ENCODE data around the gene BOLA3.
"Not testable (repeated sequence)": the region's sequence is repeated elsewhere in the genome, so short reads cannot be mapped to it uniquely, and the experiment has no call there.

The BOLA3 gene

GRCh38 chr2:74099835-74100234, 47.9 kb downstream of the BOLA3 start:
- Histone ChIP-seq H3K4me1 (ENCODE audit: insufficient read depth, low read length) (no peaks in the 10 kb centered on the region), H3K9ac (ENCODE audit: low read length) (no peak overlapping the region), H3K36me3 (ENCODE audit: insufficient read depth, low read length) (peaks cover 9% of the 10 kb centered on the region), H3K27ac (ENCODE audit: low read depth, low read length) (no peak overlapping the region), H3K4me3 (ENCODE audit: low read depth in 1 of 2, low read length in 2 of 2) (no peak overlapping the region), H3K9me3 (ENCODE audit: low read length) (no peaks in the 10 kb centered on the region), H3K27me3 (ENCODE audit: control insufficient read depth in 1 of 2, insufficient read depth in 2 of 2, low read length in 2 of 2) (no peaks in the 10 kb centered on the region)

GRCh38 chr2:74099271-74099670, 48.4 kb downstream of the BOLA3 start:
- peaks cover 9% of the 10 kb centered on the region for H3K36me3 ChIP-seq (ENCODE audit: insufficient read depth, low read length)

GRCh38 chr2:74097574-74097973, 50.1 kb downstream of the BOLA3 start:
- peaks cover 16% of the 10 kb centered on the region for H3K36me3 ChIP-seq (ENCODE audit: insufficient read depth, low read length)
- no peaks in the 10 kb centered on the region for H3K9me3 ChIP-seq (ENCODE audit: low read length)
- no peaks in the 10 kb centered on the region for H3K27me3 ChIP-seq (ENCODE audit: control insufficient read depth in 1 of 2, insufficient read depth in 2 of 2, low read length in 2 of 2)
- H3K4me1 ChIP-seq (ENCODE audit: insufficient read depth, low read length): no peaks in the 10 kb centered on the region
- no peak overlapping the region for H3K27ac ChIP-seq (ENCODE audit: low read depth, low read length)
- H3K4me3 ChIP-seq (ENCODE audit: low read depth in 1 of 2, low read length in 2 of 2): no peak overlapping the region
- no peak overlapping the region for H3K9ac ChIP-seq (ENCODE audit: low read length)

More at GRCh38 chr2:74099271-74099670, 48.4 kb downstream of the BOLA3 start:
- H3K9me3 ChIP-seq (ENCODE audit: low read length): no peaks in the 10 kb centered on the region
- no peaks in the 10 kb centered on the region for H3K27me3 ChIP-seq (ENCODE audit: control insufficient read depth in 1 of 2, insufficient read depth in 2 of 2, low read length in 2 of 2)
- no peak overlapping the region for H3K27ac ChIP-seq (ENCODE audit: low read depth, low read length)
- H3K9ac ChIP-seq (ENCODE audit: low read length): no peak overlapping the region
- no peak overlapping the region for H3K4me3 ChIP-seq (ENCODE audit: low read depth in 1 of 2, low read length in 2 of 2)
- no peaks in the 10 kb centered on the region for H3K4me1 ChIP-seq (ENCODE audit: insufficient read depth, low read length)

DNA sequence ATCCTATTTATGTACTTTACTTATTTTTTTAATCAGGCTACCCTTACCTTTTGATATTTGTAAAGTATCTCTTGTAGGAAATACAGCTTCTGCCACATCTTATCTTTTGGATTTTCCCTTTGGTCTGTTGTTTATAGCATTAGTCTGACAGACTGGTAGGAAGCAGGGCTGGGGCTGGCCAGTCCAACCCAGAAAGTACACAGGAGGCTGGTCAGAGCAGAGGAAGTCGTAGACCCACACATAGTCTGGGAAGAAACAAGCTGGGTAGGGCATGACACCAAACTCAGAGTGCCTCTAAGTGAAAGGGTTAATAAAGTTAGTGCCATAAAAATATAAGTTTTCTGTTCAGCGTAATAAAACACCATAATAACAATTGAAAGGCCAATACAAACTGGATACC, 51.7 kb downstream of the BOLA3 start:
- no peaks in the 10 kb centered on the region for H3K27me3 ChIP-seq (ENCODE audit: control insufficient read depth in 1 of 2, insufficient read depth in 2 of 2, low read length in 2 of 2)
- H3K4me1 ChIP-seq (ENCODE audit: insufficient read depth, low read length): no peaks in the 10 kb centered on the region
- no peak overlapping the region for H3K4me3 ChIP-seq (ENCODE audit: low read depth in 1 of 2, low read length in 2 of 2)
- H3K9me3 ChIP-seq (ENCODE audit: low read length): no peaks in the 10 kb centered on the region
- H3K9ac ChIP-seq (ENCODE audit: low read length): no peak overlapping the region
- H3K27ac ChIP-seq (ENCODE audit: low read depth, low read length): no peak overlapping the region
- H3K36me3 ChIP-seq (ENCODE audit: insufficient read depth, low read length): peaks cover 23% of the 10 kb centered on the region

DNA sequence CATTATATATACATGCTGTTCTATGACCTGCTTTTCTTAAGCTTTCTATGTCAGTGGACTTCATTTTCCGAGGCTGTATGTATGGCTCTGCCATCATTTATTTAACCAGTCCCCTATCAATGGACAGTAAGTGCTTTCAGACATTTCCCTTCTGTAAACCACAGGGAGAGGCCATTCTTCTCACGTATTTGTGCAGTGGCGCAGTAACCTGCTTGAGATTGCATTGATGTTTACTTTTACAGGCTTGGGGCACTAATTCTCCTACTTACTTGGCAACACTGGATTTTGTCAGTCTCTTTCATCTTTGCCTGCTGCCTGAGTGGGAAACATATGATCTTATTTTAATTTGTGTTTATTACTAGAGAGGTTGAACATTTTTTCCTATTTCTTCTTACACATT, 52.1 kb downstream of the BOLA3 start:
- H3K27me3 ChIP-seq (ENCODE audit: control insufficient read depth in 1 of 2, insufficient read depth in 2 of 2, low read length in 2 of 2): no peaks in the 10 kb centered on the region
- H3K27ac ChIP-seq (ENCODE audit: low read depth, low read length): no peak overlapping the region
- peaks cover 19% of the 10 kb centered on the region for H3K36me3 ChIP-seq (ENCODE audit: insufficient read depth, low read length)
- H3K4me1 ChIP-seq (ENCODE audit: insufficient read depth, low read length): no peaks in the 10 kb centered on the region
- H3K4me3 ChIP-seq (ENCODE audit: low read depth in 1 of 2, low read length in 2 of 2): no peak overlapping the region
- no peaks in the 10 kb centered on the region for H3K9me3 ChIP-seq (ENCODE audit: low read length)
- H3K9ac ChIP-seq (ENCODE audit: low read length): no peak overlapping the region

DNA sequence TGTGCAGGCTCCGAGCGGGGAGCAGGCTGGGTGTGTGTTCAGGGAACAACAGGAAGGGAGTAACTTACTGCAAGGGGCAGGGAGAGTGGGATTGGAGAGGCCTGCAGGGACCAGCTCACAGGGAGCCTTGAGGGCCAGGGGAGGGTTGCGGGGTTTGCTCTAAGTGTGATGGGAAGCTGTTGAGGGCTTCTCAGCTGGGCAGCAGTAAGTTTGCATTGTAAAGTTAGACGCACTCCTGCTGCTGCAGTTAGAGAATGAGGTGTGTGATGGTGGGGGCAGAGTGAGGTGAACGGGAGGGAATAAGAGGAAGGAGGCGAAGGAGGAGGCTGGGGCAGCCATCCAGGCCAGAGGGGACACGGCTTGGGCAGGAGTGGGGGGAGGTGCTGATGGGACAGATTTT, 53.4 kb downstream of the BOLA3 start:
- H3K9ac ChIP-seq (ENCODE audit: low read length): no peak overlapping the region
- no peaks in the 10 kb centered on the region for H3K9me3 ChIP-seq (ENCODE audit: low read length)
- H3K27me3 ChIP-seq (ENCODE audit: control insufficient read depth in 1 of 2, insufficient read depth in 2 of 2, low read length in 2 of 2): no peaks in the 10 kb centered on the region
- H3K27ac ChIP-seq (ENCODE audit: low read depth, low read length): no peak overlapping the region
- no peaks in the 10 kb centered on the region for H3K4me1 ChIP-seq (ENCODE audit: insufficient read depth, low read length)
- H3K36me3 ChIP-seq (ENCODE audit: insufficient read depth, low read length): peaks cover 22% of the 10 kb centered on the region
- no peak overlapping the region for H3K4me3 ChIP-seq (ENCODE audit: low read depth in 1 of 2, low read length in 2 of 2)

GRCh38 chr2:74093840-74094239, 53.9 kb downstream of the BOLA3 start:
- Histone ChIP-seq H3K36me3 (ENCODE audit: insufficient read depth, low read length) (peaks cover 22% of the 10 kb centered on the region), H3K9ac (ENCODE audit: low read length) (no peak overlapping the region), H3K27ac (ENCODE audit: low read depth, low read length) (no peak overlapping the region)

DNA sequence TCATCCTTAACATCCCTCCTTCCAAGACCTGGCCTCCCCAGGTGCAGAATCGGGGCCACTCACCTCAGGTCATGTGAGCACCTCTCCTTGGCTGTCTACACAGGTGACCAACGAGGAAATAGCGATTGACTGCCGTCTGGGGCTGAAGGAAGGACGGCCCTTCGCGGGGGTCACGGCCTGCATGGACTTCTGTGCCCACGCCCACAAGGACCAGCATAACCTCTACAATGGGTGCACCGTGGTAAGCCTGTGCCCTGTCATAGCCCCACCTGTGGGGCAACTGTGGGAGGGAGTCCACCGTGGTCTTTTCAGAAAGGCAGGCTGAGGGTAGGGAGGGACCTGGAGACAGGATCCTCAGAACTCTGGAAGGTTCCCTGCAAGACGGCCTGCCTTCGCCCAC, 54.3 kb downstream of the BOLA3 start:
- peaks cover 22% of the 10 kb centered on the region for H3K36me3 ChIP-seq (ENCODE audit: insufficient read depth, low read length)
- H3K27me3 ChIP-seq (ENCODE audit: control insufficient read depth in 1 of 2, insufficient read depth in 2 of 2, low read length in 2 of 2): no peaks in the 10 kb centered on the region
- H3K9ac ChIP-seq (ENCODE audit: low read length): no peak overlapping the region
- H3K27ac ChIP-seq (ENCODE audit: low read depth, low read length): no peak overlapping the region
- H3K4me1 ChIP-seq (ENCODE audit: insufficient read depth, low read length): no peaks in the 10 kb centered on the region
- no peak overlapping the region for H3K4me3 ChIP-seq (ENCODE audit: low read depth in 1 of 2, low read length in 2 of 2)
- H3K9me3 ChIP-seq (ENCODE audit: low read length): no peaks in the 10 kb centered on the region

More at GRCh38 chr2:74093840-74094239, 53.9 kb downstream of the BOLA3 start:
- Histone ChIP-seq H3K27me3 (ENCODE audit: control insufficient read depth in 1 of 2, insufficient read depth in 2 of 2, low read length in 2 of 2) (no peaks in the 10 kb centered on the region), H3K9me3 (ENCODE audit: low read length) (no peaks in the 10 kb centered on the region), H3K4me3 (ENCODE audit: low read depth in 1 of 2, low read length in 2 of 2) (no peak overlapping the region), H3K4me1 (ENCODE audit: insufficient read depth, low read length) (no peaks in the 10 kb centered on the region)

GRCh38 chr2:74092275-74092674, 55.4 kb downstream of the BOLA3 start:
- Histone ChIP-seq H3K4me1 (ENCODE audit: insufficient read depth, low read length) (no peaks in the 10 kb centered on the region), H3K4me3 (ENCODE audit: low read depth in 1 of 2, low read length in 2 of 2) (no peak overlapping the region), H3K36me3 (ENCODE audit: insufficient read depth, low read length) (peaks cover 22% of the 10 kb centered on the region), H3K27me3 (ENCODE audit: control insufficient read depth in 1 of 2, insufficient read depth in 2 of 2, low read length in 2 of 2) (no peaks in the 10 kb centered on the region), H3K27ac (ENCODE audit: low read depth, low read length) (no peak overlapping the region), H3K9ac (ENCODE audit: low read length) (no peak overlapping the region), H3K9me3 (ENCODE audit: low read length) (no peaks in the 10 kb centered on the region)

DNA sequence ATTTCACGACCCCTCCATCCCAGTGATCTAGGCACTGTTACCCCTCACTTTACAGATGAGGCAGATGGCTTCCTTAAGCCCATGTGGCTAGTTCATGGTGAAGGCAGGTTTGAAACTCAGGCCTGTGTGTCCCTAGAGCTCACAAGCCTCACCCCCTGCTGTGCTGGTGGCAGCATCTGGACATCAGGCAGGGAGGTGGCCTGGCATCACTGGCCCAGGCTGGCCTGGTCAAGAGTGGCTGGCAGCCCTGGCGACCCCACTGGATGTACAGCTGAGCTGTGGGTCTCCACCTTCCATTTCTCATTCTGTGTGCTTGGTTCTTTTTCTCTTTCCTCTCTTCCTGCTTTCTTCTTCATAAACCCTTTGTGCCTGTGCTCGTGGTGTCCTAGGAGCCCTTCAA, 56.3 kb downstream of the BOLA3 start:
- no peaks in the 10 kb centered on the region for H3K9me3 ChIP-seq (ENCODE audit: low read length)
- H3K36me3 ChIP-seq (ENCODE audit: insufficient read depth, low read length): peaks cover 22% of the 10 kb centered on the region
- H3K4me3 ChIP-seq (ENCODE audit: low read depth in 1 of 2, low read length in 2 of 2): no peak overlapping the region
- no peaks in the 10 kb centered on the region for H3K27me3 ChIP-seq (ENCODE audit: control insufficient read depth in 1 of 2, insufficient read depth in 2 of 2, low read length in 2 of 2)
- H3K9ac ChIP-seq (ENCODE audit: low read length): no peak overlapping the region
- H3K27ac ChIP-seq (ENCODE audit: low read depth, low read length): no peak overlapping the region
- H3K4me1 ChIP-seq (ENCODE audit: insufficient read depth, low read length): no peaks in the 10 kb centered on the region

GRCh38 chr2:74089816-74090745, 57.6 kb downstream of the BOLA3 start:
- H3K4me1 ChIP-seq (ENCODE audit: insufficient read depth, low read length): no peaks in the 10 kb centered on the region
- peaks cover 22% of the 10 kb centered on the region for H3K36me3 ChIP-seq (ENCODE audit: insufficient read depth, low read length)
- H3K27ac ChIP-seq (ENCODE audit: low read depth, low read length): no peak overlapping the region
- no peak overlapping the region for H3K4me3 ChIP-seq (ENCODE audit: low read depth in 1 of 2, low read length in 2 of 2)
- H3K9ac ChIP-seq (ENCODE audit: low read length): no peak overlapping the region
- no peaks in the 10 kb centered on the region for H3K9me3 ChIP-seq (ENCODE audit: low read length)
- no peaks in the 10 kb centered on the region for H3K27me3 ChIP-seq (ENCODE audit: control insufficient read depth in 1 of 2, insufficient read depth in 2 of 2, low read length in 2 of 2)

GRCh38 chr2:74088676-74089075, 59.0 kb downstream of the BOLA3 start:
- H3K27ac ChIP-seq (ENCODE audit: low read depth, low read length); H3K27me3 ChIP-seq (ENCODE audit: control insufficient read depth in 1 of 2, insufficient read depth in 2 of 2, low read length in 2 of 2); H3K9ac ChIP-seq (ENCODE audit: low read length); H3K4me1 ChIP-seq (ENCODE audit: insufficient read depth, low read length); H3K9me3 ChIP-seq (ENCODE audit: low read length); H3K4me3 ChIP-seq (ENCODE audit: low read depth in 1 of 2, low read length in 2 of 2): not testable (repeated sequence)
- peaks cover 22% of the 10 kb centered on the region for H3K36me3 ChIP-seq (ENCODE audit: insufficient read depth, low read length)
